SK-N-SH treated with all-trans-retinoic acid at 6 μM for 48 hours (cell line): ENCODE results near the gene FBXL16.

ENCODE experiments used
- ESRRG ChIP-seq: fragments of 250-450 bp; sonication (Bioruptor Pico); IDR thresholded peaks from 2 replicates; pipeline ENCODE4 v1.6.1; 2021; ENCODE audit warnings: mild to moderate bottlenecking
- GLIS3 ChIP-seq: fragments of 250-450 bp; sonication (Bioruptor Pico); IDR thresholded peaks from 2 replicates; pipeline ENCODE4 v1.5.0; 2020; ENCODE audit warnings: mild to moderate bottlenecking, moderate library complexity
- OSR1 ChIP-seq: fragments of 250-450 bp; sonication (Bioruptor Pico); IDR thresholded peaks from 2 replicates; pipeline ENCODE4 v1.8.0; 2022; ENCODE audit warnings: moderate library complexity, mild to moderate bottlenecking, inconsistent platforms
- ZFP3 ChIP-seq: fragments of 250-450 bp; sonication (Bioruptor Pico); IDR thresholded peaks from 2 replicates; pipeline ENCODE4 v1.5.0; 2020; ENCODE audit warnings: mild to moderate bottlenecking, moderate library complexity
- ZNF8 ChIP-seq: fragments of 450-650 bp; formaldehyde crosslinking; IDR thresholded peaks from 2 replicates; pipeline ENCODE4 v1.5.0; 2020; ENCODE audit warnings: mild to moderate bottlenecking, moderate library complexity
- TF ChIP-seq, protein P1 (sequence below): fragments of 250-450 bp; sonication (Bioruptor Pico); IDR thresholded peaks from 2 replicates; pipeline ENCODE4 v1.8.0; 2020; ENCODE audit warnings: mild to moderate bottlenecking, moderate library complexity, borderline replicate concordance
- TF ChIP-seq, protein P2 (sequence below): fragments of 250-450 bp; sonication (Bioruptor Pico); IDR thresholded peaks from 2 replicates; pipeline ENCODE4 v1.5.0; 2020; ENCODE audit warnings: mild to moderate bottlenecking, moderate library complexity

- TF ChIP-seq OSR1 (CRISPR knock-in tag): no peak
- TF ChIP-seq, protein P1, sequence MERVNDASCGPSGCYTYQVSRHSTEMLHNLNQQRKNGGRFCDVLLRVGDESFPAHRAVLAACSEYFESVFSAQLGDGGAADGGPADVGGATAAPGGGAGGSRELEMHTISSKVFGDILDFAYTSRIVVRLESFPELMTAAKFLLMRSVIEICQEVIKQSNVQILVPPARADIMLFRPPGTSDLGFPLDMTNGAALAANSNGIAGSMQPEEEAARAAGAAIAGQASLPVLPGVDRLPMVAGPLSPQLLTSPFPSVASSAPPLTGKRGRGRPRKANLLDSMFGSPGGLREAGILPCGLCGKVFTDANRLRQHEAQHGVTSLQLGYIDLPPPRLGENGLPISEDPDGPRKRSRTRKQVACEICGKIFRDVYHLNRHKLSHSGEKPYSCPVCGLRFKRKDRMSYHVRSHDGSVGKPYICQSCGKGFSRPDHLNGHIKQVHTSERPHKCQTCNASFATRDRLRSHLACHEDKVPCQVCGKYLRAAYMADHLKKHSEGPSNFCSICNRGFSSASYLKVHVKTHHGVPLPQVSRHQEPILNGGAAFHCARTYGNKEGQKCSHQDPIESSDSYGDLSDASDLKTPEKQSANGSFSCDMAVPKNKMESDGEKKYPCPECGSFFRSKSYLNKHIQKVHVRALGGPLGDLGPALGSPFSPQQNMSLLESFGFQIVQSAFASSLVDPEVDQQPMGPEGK: no peak
- TF ChIP-seq, protein P2, sequence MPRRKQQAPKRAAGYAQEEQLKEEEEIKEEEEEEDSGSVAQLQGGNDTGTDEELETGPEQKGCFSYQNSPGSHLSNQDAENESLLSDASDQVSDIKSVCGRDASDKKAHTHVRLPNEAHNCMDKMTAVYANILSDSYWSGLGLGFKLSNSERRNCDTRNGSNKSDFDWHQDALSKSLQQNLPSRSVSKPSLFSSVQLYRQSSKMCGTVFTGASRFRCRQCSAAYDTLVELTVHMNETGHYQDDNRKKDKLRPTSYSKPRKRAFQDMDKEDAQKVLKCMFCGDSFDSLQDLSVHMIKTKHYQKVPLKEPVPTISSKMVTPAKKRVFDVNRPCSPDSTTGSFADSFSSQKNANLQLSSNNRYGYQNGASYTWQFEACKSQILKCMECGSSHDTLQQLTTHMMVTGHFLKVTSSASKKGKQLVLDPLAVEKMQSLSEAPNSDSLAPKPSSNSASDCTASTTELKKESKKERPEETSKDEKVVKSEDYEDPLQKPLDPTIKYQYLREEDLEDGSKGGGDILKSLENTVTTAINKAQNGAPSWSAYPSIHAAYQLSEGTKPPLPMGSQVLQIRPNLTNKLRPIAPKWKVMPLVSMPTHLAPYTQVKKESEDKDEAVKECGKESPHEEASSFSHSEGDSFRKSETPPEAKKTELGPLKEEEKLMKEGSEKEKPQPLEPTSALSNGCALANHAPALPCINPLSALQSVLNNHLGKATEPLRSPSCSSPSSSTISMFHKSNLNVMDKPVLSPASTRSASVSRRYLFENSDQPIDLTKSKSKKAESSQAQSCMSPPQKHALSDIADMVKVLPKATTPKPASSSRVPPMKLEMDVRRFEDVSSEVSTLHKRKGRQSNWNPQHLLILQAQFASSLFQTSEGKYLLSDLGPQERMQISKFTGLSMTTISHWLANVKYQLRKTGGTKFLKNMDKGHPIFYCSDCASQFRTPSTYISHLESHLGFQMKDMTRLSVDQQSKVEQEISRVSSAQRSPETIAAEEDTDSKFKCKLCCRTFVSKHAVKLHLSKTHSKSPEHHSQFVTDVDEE (CRISPR knock-in tag): no peak
- no peak for TF ChIP-seq ZNF8 (CRISPR knock-in tag)
- TF ChIP-seq ZFP3 (CRISPR knock-in tag): no peak
- TF ChIP-seq GLIS3 (CRISPR knock-in tag): no peak
- TF ChIP-seq ESRRG (CRISPR knock-in tag): no peak
Measured at GRCh38 chr16:671353-672131, 34.1 kb downstream of the FBXL16 start.
